Panc1 (cell line): Measurements from ENCODE around the gene UBE2J2. TPM values are rescaled to one million over a fixed set of nuclear protein-coding genes. Genes with fewer than 3 reads are reported as not detected.

Experiments
- ATAC-seq: fragments of 200-7000 bp; cut with Tn5 transposase; 2 replicates; pipeline ENCODE4 v1.9.1; 2020; ENCODE audit warnings: mild to moderate bottlenecking, moderate library complexity
- BruUV-seq: library from RNA; stranded (reverse); fragments of 400-500 nt; replicated peaks from 2 replicates; lab custom pipeline; 2021; lab: Mats Ljungman, UMichigan
- CTCF ChIA-PET: fragments of 300-600 bp; sonication (Branson Sonifier 250); formaldehyde crosslinking; loops from one replicate; lab custom pipeline; 2022; ENCODE audit warnings: antibody characterized with exemption; lab: Charles Lee
- POLR2A ChIA-PET: fragments of 300-600 bp; sonication (Branson Sonifier 250); formaldehyde crosslinking; loops from one replicate; lab custom pipeline; 2022; ENCODE audit warnings: antibody characterized with exemption; lab: Charles Lee
- DNase-seq: peaks from one replicate; pipeline ENCODE4 v3.0.0-alpha.2; 2010; ENCODE audit warnings: low read depth, low spot score
- H3K27ac ChIP-seq: 2 replicates; pipeline ENCODE4 v1.5.1; 2011; ENCODE audit warnings: mild to moderate bottlenecking, low read length, inconsistent platforms
- H3K27me3 ChIP-seq: fragments of 200-500 bp; sonication (Bioruptor generic); 2 replicates; pipeline ENCODE4 v1.6.0; 2014; ENCODE audit warnings: low read length, inconsistent platforms; ENCODE audit not compliant: control insufficient read depth, insufficient read depth
- H3K36me3 ChIP-seq: fragments of 200-500 bp; sonication (Bioruptor generic); 2 replicates; pipeline ENCODE4 v1.5.1; 2014; ENCODE audit warnings: inconsistent platforms, mild to moderate bottlenecking, low read length, moderate library complexity; ENCODE audit not compliant: control insufficient read depth, insufficient read depth
- H3K4me1 ChIP-seq: 2 replicates; pipeline ENCODE4 v1.5.1; 2011; ENCODE audit warnings: inconsistent platforms, mild to moderate bottlenecking, low read length, moderate library complexity; ENCODE audit not compliant: control insufficient read depth, insufficient read depth
- H3K4me3 ChIP-seq, 2 experiments: 2 replicates each; pipeline ENCODE4 v1.5.1; 2011 to 2012; ENCODE audit warnings: low read depth in 2 of 2, low read length in 2 of 2, mild to moderate bottlenecking in 2 of 2, inconsistent platforms in 1 of 2, moderate library complexity in 1 of 2
- H3K9me3 ChIP-seq: fragments of 200-500 bp; sonication (Bioruptor generic); 2 replicates; pipeline ENCODE4 v1.5.1; 2014; ENCODE audit warnings: low read depth, mild to moderate bottlenecking, inconsistent platforms, low read length, moderate library complexity; ENCODE audit not compliant: control insufficient read depth, insufficient read depth
- CTCF ChIP-seq: fragments of 450-650 bp; IDR thresholded peaks from 2 replicates; pipeline ENCODE4 v1.5.1; 2017; ENCODE audit warnings: mild to moderate bottlenecking
- POLR2AphosphoS5 ChIP-seq: IDR thresholded peaks from 2 replicates; pipeline ENCODE4 v1.6.1; 2012; ENCODE audit warnings: mild to moderate bottlenecking, low read depth, low read length, moderate library complexity
- REST ChIP-seq, 2 experiments: IDR thresholded peaks; 2 replicates each; pipeline ENCODE4 v1.6.1; 2011 to 2012; ENCODE audit warnings: low read depth in 2 of 2, control low read depth in 1 of 2, low read length in 1 of 2, mild to moderate bottlenecking in 1 of 2, moderate library complexity in 1 of 2; ENCODE audit not compliant: insufficient read depth in 1 of 2
- SIN3A ChIP-seq: IDR thresholded peaks from 2 replicates; pipeline ENCODE4 v1.6.1; 2012; ENCODE audit warnings: low read depth, mild to moderate bottlenecking, low read length, moderate library complexity, borderline replicate concordance; ENCODE audit not compliant: insufficient read depth
- TCF7L2 ChIP-seq: IDR thresholded peaks from 2 replicates; pipeline ENCODE4 v1.6.1; 2011; ENCODE audit warnings: mild to moderate bottlenecking, low read depth, low read length, inconsistent platforms
- in situ Hi-C: cut with HindIII; loops from 2 replicates; pipeline ENCODE4 v1.10.0; 2016; ENCODE audit warnings: low sequenced_read_pairs, low pct_unique_long_range_greater_than_20kb
- intact Hi-C: fragments of 100-400 bp; cut with micrococcal nuclease; formaldehyde crosslinking; loops from one replicate; pipeline ENCODE4 v1.10.0; 2022; ENCODE audit not compliant: unreplicated experiment
- microRNA-seq: library from miRNA; unstranded; fragments of <30 nt; microRNA quantifications from one replicate; pipeline ENCODE4 v1.1.0, GENCODE V29; 2020; ENCODE audit not compliant: unreplicated experiment
- total RNA-seq: library from RNA; stranded (reverse); gene quantifications from one replicate; pipeline ENCODE4 v1.2.1, GENCODE V29; 2021; ENCODE audit not compliant: unreplicated experiment

UBE2J2 gene
- total RNA-seq, 1 experiment from 2014 or later: 101 TPM

- no peak for TF ChIP-seq CTCF
- no peak for TF ChIP-seq REST (IDR thresholded peaks at IDR 0.05; ENCODE audit: insufficient read depth in 1 of 2, low read depth in 2 of 2, low read length in 1 of 2)
- no peak for TF ChIP-seq SIN3A
- TF ChIP-seq POLR2AphosphoS5: no peak
- no peak for TF ChIP-seq TCF7L2
- peaks cover 11% of the 10 kb centered on the region for H3K4me1 ChIP-seq
- intact Hi-C loops: no loop called here
- POLR2A ChIA-PET: no interaction called here
- no TSS peak for BruUV-seq
- no peak overlapping the region for H3K27ac ChIP-seq
- DNase-seq (no peak), ATAC-seq (no peak)
- H3K4me3 ChIP-seq: no peak overlapping the region
- CTCF ChIA-PET: no interaction called here
- no peaks in the 10 kb centered on the region for H3K36me3 ChIP-seq
- in situ Hi-C loops: no loop called here
- H3K27me3 ChIP-seq: no peaks in the 10 kb centered on the region
- no peaks in the 10 kb centered on the region for H3K9me3 ChIP-seq
Measured at GRCh38 chr1:1204425-1204920, 69.2 kb downstream of the UBE2J2 start.

Small RNA genes within 50 kb of the gene (microRNA-seq; reads per million reads assigned to microRNA genes)
- gene MIR6726: not detected
- not detected for gene MIR6727

Other genes starting within 250 kb of the UBE2J2 start
- 0.08 TPM for gene RNF223, start 199.5 kb downstream of the UBE2J2 start, total RNA-seq
- gene C1orf159, start 157.8 kb downstream of the UBE2J2 start, total RNA-seq: 28.8 TPM
- not detected for gene TTLL10, start 100.0 kb downstream of the UBE2J2 start, total RNA-seq
- 4.3 TPM for gene TNFRSF18, start 67.3 kb downstream of the UBE2J2 start, total RNA-seq
- 0.62 TPM for gene TNFRSF4, start 59.7 kb downstream of the UBE2J2 start, total RNA-seq
- gene SDF4, start 41.9 kb downstream of the UBE2J2 start, total RNA-seq: 335 TPM
- gene B3GALT6, start 41.6 kb downstream of the UBE2J2 start, total RNA-seq: 46.4 TPM
- 41.4 TPM for gene C1QTNF12, start 27.1 kb downstream of the UBE2J2 start, total RNA-seq
- gene SCNN1D, start 6.6 kb upstream of the UBE2J2 start, total RNA-seq: 9.8 TPM
- 30.7 TPM for gene ACAP3, start 34.1 kb upstream of the UBE2J2 start, total RNA-seq
- 46.9 TPM for gene PUSL1, start 34.7 kb upstream of the UBE2J2 start, total RNA-seq
- 114 TPM for gene INTS11, start 50.8 kb upstream of the UBE2J2 start, total RNA-seq
- gene CPTP, start 50.9 kb upstream of the UBE2J2 start, total RNA-seq: 52.2 TPM
- 0.31 TPM for gene TAS1R3, start 57.4 kb upstream of the UBE2J2 start, total RNA-seq
- gene DVL1, start 75.6 kb upstream of the UBE2J2 start, total RNA-seq: 144 TPM
- 96.0 TPM for gene MXRA8, start 84.7 kb upstream of the UBE2J2 start, total RNA-seq
- 335 TPM for gene AURKAIP1, start 101.4 kb upstream of the UBE2J2 start, total RNA-seq
- gene CCNL2, start 125.5 kb upstream of the UBE2J2 start, total RNA-seq: 297 TPM
- 196 TPM for gene MRPL20, start 133.4 kb upstream of the UBE2J2 start, total RNA-seq
- gene ANKRD65, start 147.4 kb upstream of the UBE2J2 start, total RNA-seq: 1.9 TPM
- 858 TPM for gene VWA1, start 161.8 kb upstream of the UBE2J2 start, total RNA-seq
- 10.6 TPM for gene ATAD3C, start 175.8 kb upstream of the UBE2J2 start, total RNA-seq
- 104 TPM for gene ATAD3B, start 197.9 kb upstream of the UBE2J2 start, total RNA-seq
- 57.5 TPM for gene ATAD3A, start 238.3 kb upstream of the UBE2J2 start, total RNA-seq